Activated CD8-positive, alpha-beta T cell treated with anti-CD3 and anti-CD28 coated beads for 36 hours (primary cell): ENCODE results near the gene HSPE1. TPM values are rescaled to one million over a fixed set of nuclear protein-coding genes. Genes with fewer than 3 reads are reported as not detected.

Experiments
- ATAC-seq: fragments of 200-7000 bp; cut with Tn5 transposase; one replicate; pipeline ENCODE4 v1.10.0; 2021; ENCODE audit warnings: mild to moderate bottlenecking, moderate library complexity
- CTCF ChIA-PET: fragments of 350-600 bp; sonication (Branson Sonifier 250); formaldehyde crosslinking; loops from one replicate; lab custom pipeline; 2021; ENCODE audit warnings: antibody characterized with exemption; lab: Charles Lee
- POLR2A ChIA-PET: fragments of 350-600 bp; sonication (Branson Sonifier 250); formaldehyde crosslinking; loops from one replicate; lab custom pipeline; 2021; ENCODE audit warnings: antibody characterized with exemption; lab: Charles Lee
- DNase-seq: peaks from one replicate; pipeline ENCODE4 v3.0.0-alpha.2; 2020
- H3K27ac Mint-ChIP-seq: one replicate; pipeline ENCODE4 v1.8.0; 2021; ENCODE audit warnings: mild to moderate bottlenecking, mixed read lengths
- H3K27me3 Mint-ChIP-seq: one replicate; pipeline ENCODE4 v1.8.0; 2021; ENCODE audit warnings: mixed read lengths
- H3K36me3 Mint-ChIP-seq: one replicate; pipeline ENCODE4 v1.8.0; 2021; ENCODE audit warnings: low read depth, mixed read lengths
- H3K4me1 Mint-ChIP-seq: one replicate; pipeline ENCODE4 v1.8.0; 2021; ENCODE audit warnings: low read depth, mixed read lengths
- H3K4me3 Mint-ChIP-seq: one replicate; pipeline ENCODE4 v1.8.0; 2021; ENCODE audit warnings: mild to moderate bottlenecking, moderate library complexity, mixed read lengths
- H3K9me3 Mint-ChIP-seq: one replicate; pipeline ENCODE4 v1.8.0; 2021; ENCODE audit warnings: mixed read lengths
- CTCF ChIP-seq: fragments of 200-600 bp; IDR thresholded peaks from one replicate; pipeline ENCODE4 v1.8.0; 2022; ENCODE audit warnings: antibody characterized with exemption, mild to moderate bottlenecking
- intact Hi-C: fragments of 100-400 bp; cut with micrococcal nuclease; formaldehyde crosslinking; loops from one replicate; pipeline ENCODE4 v1.10.0; 2022
- total RNA-seq, 2 experiments: library from RNA; stranded (reverse); gene quantifications; one replicate each; pipeline ENCODE4 v1.2.3, GENCODE V29; 2021

The HSPE1 gene
- total RNA-seq, 2 experiments from 2014 or later, result 345 to 356 TPM

DNA sequence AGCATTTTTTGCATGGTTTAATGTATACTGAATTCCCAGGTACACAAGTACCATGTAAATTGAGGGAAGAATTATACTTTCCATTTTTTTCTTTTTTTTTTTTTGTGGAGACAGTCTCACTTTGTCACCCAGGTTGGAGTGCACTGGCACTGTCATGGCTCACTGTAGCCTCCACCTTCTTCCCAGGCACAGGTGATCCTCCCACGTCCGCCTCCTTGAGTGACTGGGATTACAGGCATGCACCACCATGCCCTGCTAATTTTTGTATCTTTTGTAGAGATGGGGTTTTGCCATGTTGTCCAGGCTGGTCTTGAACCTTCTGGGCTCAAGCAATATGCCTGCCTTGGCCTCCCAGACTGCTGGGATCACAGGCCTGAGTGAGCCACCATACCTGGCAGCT, 3.8 kb downstream of the HSPE1 start:
- Mint-ChIP-seq H3K27me3 (no peaks in the 10 kb centered on the region), H3K4me3 (no peak overlapping the region), H3K36me3 (peaks cover 63% of the 10 kb centered on the region), H3K27ac (peak overlapping the region; percentile 70), H3K4me1 (peaks cover 22% of the 10 kb centered on the region), H3K9me3 (no peaks in the 10 kb centered on the region)
- ATAC-seq (no peak), DNase-seq (no peak)
- intact Hi-C loops, result loop anchor here (5.0 kb wide), 1 partner anchor 72 kb away; no protein-coding TSS in a partner anchor
- POLR2A ChIA-PET, result interaction anchor here (1.1 to 8.5 kb wide), 3 partner anchors 9 to 14 kb away, joined by 4 to 77 read pairs (median 24); partner anchors contain the start of gene MOB4
- no peak for TF ChIP-seq CTCF
- CTCF ChIA-PET, result interaction anchor here (1.0 to 1.6 kb wide), 2 partner anchors 13 to 79 kb away, joined by 3 to 4 read pairs; no protein-coding TSS in a partner anchor

GRCh38 chr2:197504512-197504911, 4.3 kb downstream of the HSPE1 start:
- intact Hi-C loops, result loop anchor here (5.0 kb wide), 1 partner anchor 72 kb away; no protein-coding TSS in a partner anchor
- POLR2A ChIA-PET, result interaction anchor here (1.1 to 3.6 kb wide), 2 partner anchors 9 to 11 kb away, joined by 4 to 24 read pairs; partner anchors contain the start of gene MOB4
- Mint-ChIP-seq H3K27ac (peak overlapping the region; percentile 70), H3K4me1 (peaks cover 22% of the 10 kb centered on the region), H3K36me3 (peaks cover 59% of the 10 kb centered on the region), H3K9me3 (no peaks in the 10 kb centered on the region), H3K27me3 (no peaks in the 10 kb centered on the region), H3K4me3 (no peak overlapping the region)
- CTCF ChIA-PET, result interaction anchor here (1.6 kb wide), 1 partner anchor 13 kb away, joined by 4 read pairs; no protein-coding TSS in a partner anchor
- TF ChIP-seq CTCF, result no peak
- no peak for DNase-seq
- no peak for ATAC-seq

DNA sequence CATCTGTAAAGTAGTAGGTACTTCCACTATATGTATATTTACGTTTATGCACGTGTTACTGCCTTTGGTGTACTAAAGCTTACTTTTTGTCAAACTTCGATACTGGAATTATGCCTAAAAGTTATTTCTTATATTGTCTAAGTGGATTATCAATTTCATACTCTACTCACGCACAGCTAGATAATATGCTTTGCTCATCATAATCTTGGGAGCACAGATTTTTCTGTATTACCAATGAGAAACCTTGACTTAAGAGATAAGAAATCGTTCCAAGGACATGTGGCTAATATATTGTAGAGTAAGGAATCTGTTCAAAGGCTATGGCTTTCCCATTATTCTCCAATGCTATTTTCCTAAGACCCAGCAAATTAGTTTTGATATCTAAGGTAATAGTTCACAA, 6.5 kb downstream of the HSPE1 start:
- H3K9me3 Mint-ChIP-seq, result no peaks in the 10 kb centered on the region
- POLR2A ChIA-PET, result interaction anchor here (1.1 to 3.6 kb wide), 6 partner anchors 8 to 17 kb away, joined by 3 to 24 read pairs (median 5); partner anchors contain the start of gene MOB4

GRCh38 chr2:197513915-197514314, 13.7 kb downstream of the HSPE1 start:
- ChIA-PET POLR2A (interaction anchor here (1.3 to 2.9 kb wide), 2 partner anchors 9 to 14 kb away, joined by 4 to 29 read pairs; partner anchors contain the start of genes HSPD1 and HSPE1), CTCF (interaction anchor here (1.5 kb wide), 1 partner anchor 14 kb away, joined by 6 read pairs; the partner anchor contains the start of genes HSPD1 and HSPE1)
- no peaks in the 10 kb centered on the region for H3K9me3 Mint-ChIP-seq
- no peak overlapping the region for H3K27ac Mint-ChIP-seq
- no peaks in the 10 kb centered on the region for H3K27me3 Mint-ChIP-seq
- ATAC-seq, result no peak
- H3K36me3 Mint-ChIP-seq, result peaks cover 6% of the 10 kb centered on the region
- intact Hi-C loops, result loop anchor here (2.0 kb wide), 1 partner anchor 13 kb away; the partner anchor contains the start of gene HSPE1
- no peak overlapping the region for H3K4me3 Mint-ChIP-seq
- no peak for TF ChIP-seq CTCF
- no peak for DNase-seq
- H3K4me1 Mint-ChIP-seq, result peaks cover 24% of the 10 kb centered on the region

More for the DNA sequence above, 6.5 kb downstream of the HSPE1 start:
- Mint-ChIP-seq H3K27ac (no peak overlapping the region), H3K27me3 (no peaks in the 10 kb centered on the region), H3K4me1 (peaks cover 22% of the 10 kb centered on the region), H3K36me3 (peaks cover 47% of the 10 kb centered on the region), H3K4me3 (no peak overlapping the region)
- no peak for TF ChIP-seq CTCF
- CTCF ChIA-PET, result interaction anchor here (1.0 kb wide), 1 partner anchor 9 kb away, joined by 3 read pairs; no protein-coding TSS in a partner anchor
- intact Hi-C loops, result no loop called here
- DNase-seq (no peak), ATAC-seq (no peak)

DNA sequence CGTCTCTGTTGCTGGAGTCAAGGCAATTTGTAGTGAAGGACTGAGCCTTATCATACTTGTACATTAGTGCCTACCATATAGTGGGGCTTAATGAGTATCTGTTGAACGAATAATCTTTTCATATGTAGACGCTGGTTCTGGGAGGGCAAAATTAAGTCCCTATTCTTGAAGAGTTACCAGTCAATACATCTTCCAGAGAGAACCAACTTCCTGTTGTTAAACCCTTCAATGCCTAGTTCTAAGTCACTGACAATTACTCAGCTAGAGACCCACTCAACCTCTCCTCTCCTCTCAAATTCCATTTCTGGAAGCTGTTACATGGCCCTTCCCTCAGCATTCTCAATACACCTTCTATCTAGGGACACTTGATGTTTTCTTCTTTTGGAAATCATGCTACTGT, 14.6 kb downstream of the HSPE1 start:
- TF ChIP-seq CTCF, result no peak
- ATAC-seq, result no peak

More for the DNA sequence above, 14.6 kb downstream of the HSPE1 start:
- H3K9me3 Mint-ChIP-seq, result no peaks in the 10 kb centered on the region
- ChIA-PET CTCF (interaction anchor here (1.0 to 2.9 kb wide), 2 partner anchors 8 to 15 kb away, joined by 3 to 13 read pairs; partner anchors contain the start of genes HSPD1 and HSPE1), POLR2A (interaction anchor here (1.1 to 3.9 kb wide), 5 partner anchors 9 to 80 kb away, joined by 3 to 81 read pairs (median 4); partner anchors contain the start of genes COQ10B, HSPD1, HSPE1 and SF3B1)
- H3K36me3 Mint-ChIP-seq, result peaks cover 8% of the 10 kb centered on the region
- H3K4me3 Mint-ChIP-seq, result peak overlapping the region; percentile 99
- DNase-seq, result no peak
- H3K4me1 Mint-ChIP-seq, result peaks cover 30% of the 10 kb centered on the region
- intact Hi-C loops, result loop anchor here (2.0 kb wide), 1 partner anchor 14 kb away; the partner anchor contains the start of gene HSPE1
- peak overlapping the region; percentile 92 for H3K27ac Mint-ChIP-seq
- no peaks in the 10 kb centered on the region for H3K27me3 Mint-ChIP-seq
